HTR-8/SVneo (cell line): ENCODE measurements around the gene RPTOR.
A peak's percentile ranks its signal among the peaks of the same experiment; 100 is the strongest.
"Not testable (repeated sequence)": the region's sequence is repeated elsewhere in the genome, so short reads cannot be mapped to it uniquely, and the experiment has no call there.

Experiments used
- DNase-seq: peaks from one replicate; pipeline ENCODE4 v3.0.0; 2011; ENCODE audit warnings: low spot score, mixed read lengths; ENCODE audit not compliant: insufficient read length
- FAIRE-seq: peaks from 2 replicates; lab custom pipeline; 2011; peaks lifted over from hg19 to GRCh38; lab: Jason Lieb, UNC

Gene RPTOR

GRCh38 chr17:80730739-80731138 lies 186.1 kb downstream of the RPTOR start:
- no peak for FAIRE-seq
- no peak for DNase-seq

- DNase-seq, result no peak
- no peak for FAIRE-seq
These were observed 186.7 kb downstream of the RPTOR start for GRCh38 chr17:80731323-80731722.

GRCh38 chr17:80732268-80732667 lies 187.6 kb downstream of the RPTOR start:
- DNase-seq (no peak), FAIRE-seq (no peak)

GRCh38 chr17:80737106-80738019 lies 192.7 kb downstream of the RPTOR start:
- DNase-seq (no peak), FAIRE-seq (no peak)

- FAIRE-seq (no peak), DNase-seq (no peak)
These were observed 193.6 kb downstream of the RPTOR start for GRCh38 chr17:80738020-80738808.

GRCh38 chr17:80738987-80739730 lies 194.5 kb downstream of the RPTOR start:
- FAIRE-seq (no peak), DNase-seq (no peak)

GRCh38 chr17:80740141-80740540 lies 195.5 kb downstream of the RPTOR start:
- FAIRE-seq (no peak), DNase-seq (no peak)

GRCh38 chr17:80742091-80742490 lies 197.5 kb downstream of the RPTOR start:
- DNase-seq (no peak), FAIRE-seq (no peak)

GRCh38 chr17:80742581-80743180 lies 198.0 kb downstream of the RPTOR start:
- DNase-seq (no peak), FAIRE-seq (peak; percentile 62)

- no peak for FAIRE-seq
These were observed 198.6 kb downstream of the RPTOR start for GRCh38 chr17:80743181-80743771.

GRCh38 chr17:80743973-80744372 lies 199.3 kb downstream of the RPTOR start:
- DNase-seq, FAIRE-seq: not testable (repeated sequence)

More at GRCh38 chr17:80743181-80743771, 198.6 kb downstream of the RPTOR start:
- DNase-seq, result no peak

GRCh38 chr17:80744725-80745124 lies 200.1 kb downstream of the RPTOR start:
- DNase-seq, FAIRE-seq: not testable (repeated sequence)

- FAIRE-seq (no peak), DNase-seq (no peak)
These were observed 200.5 kb downstream of the RPTOR start for GRCh38 chr17:80745183-80745582.

GRCh38 chr17:80746262-80746935 lies 201.8 kb downstream of the RPTOR start:
- no peak for FAIRE-seq
- no peak for DNase-seq

GRCh38 chr17:80747469-80747868 lies 202.8 kb downstream of the RPTOR start:
- DNase-seq, result no peak
- FAIRE-seq, result no peak

GRCh38 chr17:80749611-80750010 lies 205.0 kb downstream of the RPTOR start:
- FAIRE-seq (no peak), DNase-seq (no peak)

GRCh38 chr17:80750263-80750662 lies 205.6 kb downstream of the RPTOR start:
- no peak for FAIRE-seq
- DNase-seq, result no peak

GRCh38 chr17:80751070-80751945 lies 206.7 kb downstream of the RPTOR start:
- no peak for FAIRE-seq

More at GRCh38 chr17:80751070-80751945, 206.7 kb downstream of the RPTOR start:
- no peak for DNase-seq
